GM12874 (cell line): Measurements from ENCODE around the gene SGPP1.
A peak's percentile ranks its signal among the peaks of the same experiment; 100 is the strongest.

Source experiments
- CTCF ChIP-seq: IDR thresholded peaks from 2 replicates; pipeline ENCODE4 v1.5.1; 2011; ENCODE audit warnings: low read depth, mild to moderate bottlenecking, control low read depth, low read length, moderate library complexity; ENCODE audit not compliant: insufficient read depth

SGPP1 gene

GRCh38 chr14:63642656-63643382, 85.0 kb downstream of the SGPP1 start:
- TF ChIP-seq CTCF: no peak

GRCh38 chr14:63642229-63642611, 85.6 kb downstream of the SGPP1 start:
- TF ChIP-seq CTCF: no peak

GRCh38 chr14:63641473-63642228, 86.2 kb downstream of the SGPP1 start, which contains the start of gene WDR89:
TSS of gene WDR89 (minus strand) at chr14:63641871. CDS start at chr14:63599942, 41,929 bp downstream.
- TF ChIP-seq CTCF: peak; percentile 87

GRCh38 chr14:63638493-63638892, 89.4 kb downstream of the SGPP1 start:
- TF ChIP-seq CTCF: no peak
